ENCODE results near the gene TMOD2. TPM values are rescaled to one million over a fixed set of nuclear protein-coding genes. Genes with fewer than 3 reads are reported as not detected.

TMOD2 gene
- polyA plus RNA-seq, 1 donor (not counting 4 experiments of a cell fraction or from before 2014, with no cell fraction given): 5.2 TPM

DNA sequence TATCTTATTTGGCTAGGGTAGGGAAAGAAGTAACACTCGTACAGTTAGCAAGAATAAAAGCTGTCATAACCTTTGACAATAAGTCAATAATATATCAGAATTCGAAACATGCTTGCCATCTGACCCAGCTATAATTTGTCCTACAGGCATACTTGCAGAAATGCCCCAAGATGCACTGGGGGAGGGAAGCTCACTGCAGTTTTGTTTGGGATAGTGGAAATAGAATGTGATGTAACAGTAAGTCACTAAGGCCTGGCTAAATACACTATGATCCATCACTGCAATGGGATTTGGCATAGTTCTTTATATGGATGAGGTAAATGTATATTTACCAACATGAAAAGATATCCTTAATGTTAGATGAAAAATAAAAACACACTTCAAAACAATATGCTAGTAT lies 52.6 kb downstream of the TMOD2 start:
- no peak for FAIRE-seq
- dilution Hi-C loops (cut with MboI; ENCODE audit: extremely low pct_ligation_motif_present, low sequenced_read_pairs): no loop called here
- H2AFZ ChIP-seq (ENCODE audit: control insufficient read depth, low read length): no peak overlapping the region

GRCh38 chr15:51806123-51806522 lies 54.7 kb downstream of the TMOD2 start:
- peak; percentile 26 for FAIRE-seq
- Histone ChIP-seq H3K4me2 (ENCODE audit: control insufficient read depth, extremely low read depth, insufficient read depth, low read depth, low read length) (no peak overlapping the region), H2AFZ (ENCODE audit: control insufficient read depth, low read length) (no peak overlapping the region), H3K79me2 (ENCODE audit: control insufficient read depth, insufficient read depth, low read length) (no peaks in the 10 kb centered on the region), H3K4me3 (ENCODE audit: control insufficient read depth in 2 of 3, extremely low read depth in 1 of 3, insufficient read depth in 2 of 3, low read depth in 1 of 3, low read length in 3 of 3) (no peak overlapping the region), H3K36me3 (ENCODE audit: control insufficient read depth in 2 of 2, extremely low read depth in 1 of 2, insufficient read depth in 2 of 2, low read length in 2 of 2) (peaks cover 0 to 2% of the 10 kb centered on the region in 2 experiments), H3K27ac (ENCODE audit: control insufficient read depth, insufficient read depth, low read length) (no peak overlapping the region), H3K27me3 (ENCODE audit: control insufficient read depth, extremely low read depth, insufficient read depth, low read length) (no peaks in the 10 kb centered on the region), H3K9me1 (ENCODE audit: control insufficient read depth, extremely low read depth, insufficient read depth, low read length) (no peaks in the 10 kb centered on the region), H4K20me1 (ENCODE audit: control insufficient read depth, extremely low read depth, insufficient read depth, low read length) (no peaks in the 10 kb centered on the region), H3K9me3 (ENCODE audit: control insufficient read depth, low read depth, low read length) (no peaks in the 10 kb centered on the region), H3K4me1 (ENCODE audit: control insufficient read depth, extremely low read depth, insufficient read depth, low read length) (no peaks in the 10 kb centered on the region), H3K9ac (ENCODE audit: control insufficient read depth, extremely low read depth, insufficient read depth, low read length) (no peak overlapping the region)
- TF ChIP-seq EZH2 (IDR thresholded peaks at IDR 0.05; ENCODE audit: low read length) (no peak), CTCF (optimal IDR thresholded peaks at IDR 0.05 in 1 of 3, IDR thresholded peaks at IDR 0.05 in 1 of 3, conservative IDR thresholded peaks at IDR 0.05 in 1 of 3; ENCODE audit: extremely low read depth in 1 of 3, insufficient read depth in 2 of 3, low read length in 3 of 3) (no peak)
- dilution Hi-C loops (cut with MboI; ENCODE audit: extremely low pct_ligation_motif_present, low sequenced_read_pairs): no loop called here
- no peak for DNase-seq (ENCODE audit: low read depth, low spot score)

More for the DNA sequence above, 52.6 kb downstream of the TMOD2 start:
- no peaks in the 10 kb centered on the region for H3K79me2 ChIP-seq (ENCODE audit: control insufficient read depth, insufficient read depth, low read length)
- H3K27me3 ChIP-seq (ENCODE audit: control insufficient read depth, extremely low read depth, insufficient read depth, low read length): no peaks in the 10 kb centered on the region
- no peak overlapping the region for H3K9ac ChIP-seq (ENCODE audit: control insufficient read depth, extremely low read depth, insufficient read depth, low read length)
- H3K9me1 ChIP-seq (ENCODE audit: control insufficient read depth, extremely low read depth, insufficient read depth, low read length): no peaks in the 10 kb centered on the region
- no peak overlapping the region for H3K4me2 ChIP-seq (ENCODE audit: control insufficient read depth, extremely low read depth, insufficient read depth, low read depth, low read length)
- no peak overlapping the region for H3K4me3 ChIP-seq (ENCODE audit: control insufficient read depth in 2 of 3, extremely low read depth in 1 of 3, insufficient read depth in 2 of 3, low read depth in 1 of 3, low read length in 3 of 3)
- H3K9me3 ChIP-seq (ENCODE audit: control insufficient read depth, low read depth, low read length): no peaks in the 10 kb centered on the region
- H3K4me1 ChIP-seq (ENCODE audit: control insufficient read depth, extremely low read depth, insufficient read depth, low read length): peaks cover 2% of the 10 kb centered on the region
- no peak for DNase-seq (ENCODE audit: low read depth, low spot score)
- peaks cover 0 to 2% of the 10 kb centered on the region in 2 experiments for H3K36me3 ChIP-seq (ENCODE audit: control insufficient read depth in 2 of 2, extremely low read depth in 1 of 2, insufficient read depth in 2 of 2, low read length in 2 of 2)
- H4K20me1 ChIP-seq (ENCODE audit: control insufficient read depth, extremely low read depth, insufficient read depth, low read length): no peaks in the 10 kb centered on the region
- H3K27ac ChIP-seq (ENCODE audit: control insufficient read depth, insufficient read depth, low read length): no peak overlapping the region
- no peak for TF ChIP-seq CTCF (optimal IDR thresholded peaks at IDR 0.05 in 1 of 3, IDR thresholded peaks at IDR 0.05 in 1 of 3, conservative IDR thresholded peaks at IDR 0.05 in 1 of 3; ENCODE audit: extremely low read depth in 1 of 3, insufficient read depth in 2 of 3, low read length in 3 of 3)
- no peak for TF ChIP-seq EZH2 (IDR thresholded peaks at IDR 0.05; ENCODE audit: low read length)
